NCI-H187 (cell line): Measurements from ENCODE around the gene SEC24C.
A peak's percentile ranks its signal among the peaks of the same experiment; 100 is the strongest.
"Not testable (repeated sequence)": the region's sequence is repeated elsewhere in the genome, so short reads cannot be mapped to it uniquely, and the experiment has no call there.

Experiments used
- DNase-seq, 2 experiments: peaks; one replicate each; lab custom pipeline; 2025; lab: John Stamatoyannopoulos, UW

SEC24C gene

GRCh38 chr10:73773152-73773879, 29.1 kb downstream of the SEC24C start:
- no peak for DNase-seq

GRCh38 chr10:73774637-73775036, 30.5 kb downstream of the SEC24C start:
- DNase-seq: no peak

- DNase-seq: no peak
Measured at GRCh38 chr10:73779018-73779417, 34.8 kb downstream of the SEC24C start.

GRCh38 chr10:73779539-73780197, 35.5 kb downstream of the SEC24C start:
- DNase-seq: no peak

- no peak for DNase-seq
Measured at GRCh38 chr10:73780301-73780700, 36.1 kb downstream of the SEC24C start.

GRCh38 chr10:73780966-73781365, 36.8 kb downstream of the SEC24C start:
- no peak for DNase-seq

- DNase-seq: no peak
Measured at GRCh38 chr10:73781548-73781878, 37.3 kb downstream of the SEC24C start.

GRCh38 chr10:73781879-73782748, 37.9 kb downstream of the SEC24C start, which contains the start of gene CHCHD1:
CHCHD1 (plus strand) TSS chr10:73782048; CDS start chr10:73782076, 28 bp downstream.
- DNase-seq: peak; percentile 29 to 61

GRCh38 chr10:73782749-73783085, 38.5 kb downstream of the SEC24C start:
- no peak for DNase-seq

- DNase-seq: peak; percentile 43 to 45
Measured at GRCh38 chr10:73785211-73785720, 41.1 kb downstream of the SEC24C start, which contains the start of gene ZSWIM8. ZSWIM8 (plus strand) TSS chr10:73785606; CDS start chr10:73785879, 273 bp downstream.

- DNase-seq: no peak
Measured at GRCh38 chr10:73785721-73786511, 41.7 kb downstream of the SEC24C start.

GRCh38 chr10:73786512-73786885, 42.3 kb downstream of the SEC24C start:
- DNase-seq: no peak

GRCh38 chr10:73787031-73787800, 43.0 kb downstream of the SEC24C start:
- DNase-seq: not testable (repeated sequence)

- no peak for DNase-seq
Measured at GRCh38 chr10:73788864-73789658, 44.9 kb downstream of the SEC24C start.

GRCh38 chr10:73789659-73790055, 45.5 kb downstream of the SEC24C start:
- no peak for DNase-seq

GRCh38 chr10:73790886-73791625, 46.9 kb downstream of the SEC24C start:
- DNase-seq: no peak

GRCh38 chr10:73791871-73792400, 47.8 kb downstream of the SEC24C start:
- DNase-seq: no peak

GRCh38 chr10:73793456-73793855, 49.3 kb downstream of the SEC24C start:
- DNase-seq: no peak

GRCh38 chr10:73795491-73795890, 51.3 kb downstream of the SEC24C start:
- not testable (repeated sequence) for DNase-seq
